ES-I3 (cell line): ENCODE measurements around the gene LAMB4.

ENCODE experiments used
- H3K36me3 ChIP-seq: 2 replicates; pipeline ENCODE4 v1.6.1; 2013; ENCODE audit warnings: mild to moderate bottlenecking, low read length, control low read depth, moderate library complexity; ENCODE audit not compliant: insufficient read depth
- H3K4me1 ChIP-seq: 2 replicates; pipeline ENCODE4 v1.6.1; 2013; ENCODE audit warnings: mild to moderate bottlenecking, control low read depth, low read length; ENCODE audit not compliant: insufficient read depth
- H3K9ac ChIP-seq: 2 replicates; pipeline ENCODE4 v1.6.1; 2013; ENCODE audit warnings: low read depth, mild to moderate bottlenecking, low read length, moderate library complexity
- H3K9me3 ChIP-seq: 2 replicates; pipeline ENCODE4 v1.6.1; 2013; ENCODE audit warnings: mild to moderate bottlenecking, low read length, moderate library complexity; ENCODE audit not compliant: control insufficient read depth, insufficient read depth

The LAMB4 gene

GRCh38 chr7:108103558-108104298, 26.4 kb downstream of the LAMB4 start:
- Histone ChIP-seq H3K9me3 (no peaks in the 10 kb centered on the region), H3K4me1 (no peaks in the 10 kb centered on the region), H3K9ac (no peak overlapping the region), H3K36me3 (no peaks in the 10 kb centered on the region)

GRCh38 chr7:108102671-108103312, 27.4 kb downstream of the LAMB4 start:
- H3K9me3 ChIP-seq = no peaks in the 10 kb centered on the region
- H3K9ac ChIP-seq = no peak overlapping the region
- no peaks in the 10 kb centered on the region for H3K4me1 ChIP-seq
- no peaks in the 10 kb centered on the region for H3K36me3 ChIP-seq

- Histone ChIP-seq H3K4me1 (no peaks in the 10 kb centered on the region), H3K9me3 (no peaks in the 10 kb centered on the region), H3K36me3 (no peaks in the 10 kb centered on the region), H3K9ac (no peak overlapping the region)
Measured at GRCh38 chr7:108101759-108102158, 28.4 kb downstream of the LAMB4 start.

GRCh38 chr7:108099713-108100112, 30.4 kb downstream of the LAMB4 start:
- Histone ChIP-seq H3K9me3 (no peaks in the 10 kb centered on the region), H3K36me3 (no peaks in the 10 kb centered on the region), H3K9ac (no peak overlapping the region), H3K4me1 (no peaks in the 10 kb centered on the region)

GRCh38 chr7:108097703-108098102, 32.5 kb downstream of the LAMB4 start:
- H3K36me3 ChIP-seq = no peaks in the 10 kb centered on the region
- no peaks in the 10 kb centered on the region for H3K4me1 ChIP-seq
- no peak overlapping the region for H3K9ac ChIP-seq
- no peaks in the 10 kb centered on the region for H3K9me3 ChIP-seq

- Histone ChIP-seq H3K36me3 (no peaks in the 10 kb centered on the region), H3K9me3 (no peaks in the 10 kb centered on the region), H3K9ac (no peak overlapping the region), H3K4me1 (no peaks in the 10 kb centered on the region)
Measured at GRCh38 chr7:108096996-108097395, 33.2 kb downstream of the LAMB4 start.

GRCh38 chr7:108094933-108095710, 35.0 kb downstream of the LAMB4 start:
- Histone ChIP-seq H3K36me3 (no peaks in the 10 kb centered on the region), H3K4me1 (no peaks in the 10 kb centered on the region), H3K9me3 (no peaks in the 10 kb centered on the region), H3K9ac (no peak overlapping the region)

- Histone ChIP-seq H3K9me3 (no peaks in the 10 kb centered on the region), H3K9ac (no peak overlapping the region), H3K4me1 (no peaks in the 10 kb centered on the region), H3K36me3 (no peaks in the 10 kb centered on the region)
Measured at GRCh38 chr7:108094346-108094745, 35.8 kb downstream of the LAMB4 start.

- H3K9me3 ChIP-seq = no peaks in the 10 kb centered on the region
Measured at GRCh38 chr7:108093851-108094331, 36.3 kb downstream of the LAMB4 start.

GRCh38 chr7:108093341-108093740, 36.8 kb downstream of the LAMB4 start:
- no peaks in the 10 kb centered on the region for H3K4me1 ChIP-seq
- no peaks in the 10 kb centered on the region for H3K36me3 ChIP-seq
- no peak overlapping the region for H3K9ac ChIP-seq
- no peaks in the 10 kb centered on the region for H3K9me3 ChIP-seq

More at GRCh38 chr7:108093851-108094331, 36.3 kb downstream of the LAMB4 start:
- Histone ChIP-seq H3K36me3 (no peaks in the 10 kb centered on the region), H3K9ac (no peak overlapping the region), H3K4me1 (no peaks in the 10 kb centered on the region)

- Histone ChIP-seq H3K9me3 (no peaks in the 10 kb centered on the region), H3K36me3 (no peaks in the 10 kb centered on the region), H3K4me1 (no peaks in the 10 kb centered on the region), H3K9ac (no peak overlapping the region)
Measured at GRCh38 chr7:108091461-108091831, 38.7 kb downstream of the LAMB4 start.

GRCh38 chr7:108090791-108091460, 39.2 kb downstream of the LAMB4 start:
- H3K36me3 ChIP-seq = no peaks in the 10 kb centered on the region
- no peaks in the 10 kb centered on the region for H3K4me1 ChIP-seq
- H3K9me3 ChIP-seq = no peaks in the 10 kb centered on the region
- no peak overlapping the region for H3K9ac ChIP-seq

GRCh38 chr7:108089381-108089780, 40.8 kb downstream of the LAMB4 start:
- Histone ChIP-seq H3K9me3 (no peaks in the 10 kb centered on the region), H3K4me1 (no peaks in the 10 kb centered on the region), H3K9ac (no peak overlapping the region), H3K36me3 (no peaks in the 10 kb centered on the region)

GRCh38 chr7:108088729-108089128, 41.4 kb downstream of the LAMB4 start:
- H3K4me1 ChIP-seq = no peaks in the 10 kb centered on the region
- H3K9ac ChIP-seq = no peak overlapping the region

More at GRCh38 chr7:108088729-108089128, 41.4 kb downstream of the LAMB4 start:
- H3K36me3 ChIP-seq = no peaks in the 10 kb centered on the region
- H3K9me3 ChIP-seq = no peaks in the 10 kb centered on the region
